C4-2B (cell line): ENCODE results near the gene DNAAF5.

Source experiments
- CTCF ChIP-seq: fragments of 450-650 bp; conservative IDR thresholded peaks from 2 replicates; pipeline ENCODE4 v1.5.1; 2017; ENCODE audit warnings: mild to moderate bottlenecking
- ZFX ChIP-seq: fragments of 450-650 bp; IDR thresholded peaks from 2 replicates; pipeline ENCODE4 v1.6.1; 2017

GRCh38 chr7:728602-729001 is 2.1 kb downstream of the DNAAF5 start:
- TF ChIP-seq CTCF (no peak), ZFX (no peak)
